ENCODE results near the gene LDB2.

LDB2 gene

DNA sequence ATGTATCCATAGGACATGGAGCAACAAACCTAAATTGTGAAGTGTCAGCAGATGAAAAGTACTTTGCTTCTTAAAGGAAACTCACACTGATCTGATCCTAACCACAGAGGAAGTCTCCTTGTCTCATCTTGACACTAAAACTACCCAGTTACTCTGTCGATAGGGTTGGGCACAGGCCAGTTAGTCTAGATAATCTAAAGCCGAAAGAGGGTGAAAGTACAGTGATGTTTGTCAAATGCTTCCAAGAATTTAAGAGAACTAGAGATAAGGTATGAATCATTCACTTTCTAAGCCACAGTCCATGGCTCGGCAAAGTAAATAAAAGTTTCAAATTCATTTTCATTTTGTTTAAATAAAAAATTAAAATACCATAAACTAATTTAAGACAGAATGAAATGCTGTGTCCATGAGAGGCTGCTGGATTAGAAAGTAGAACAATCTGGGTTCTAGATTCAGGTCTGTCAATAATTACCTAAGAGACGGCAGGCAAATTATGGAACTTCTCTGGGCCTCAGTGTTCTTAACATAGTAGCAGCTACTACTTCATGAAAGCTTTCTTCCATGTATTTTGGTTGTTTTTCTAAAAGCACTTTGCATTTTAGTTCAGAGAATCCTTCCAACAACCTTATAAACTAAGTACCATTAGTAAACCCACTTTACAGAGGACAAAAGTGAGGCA lies 176.7 kb downstream of the LDB2 start:
- peak; percentile 1 for DNase-seq (ENCODE audit: low spot score)

DNA sequence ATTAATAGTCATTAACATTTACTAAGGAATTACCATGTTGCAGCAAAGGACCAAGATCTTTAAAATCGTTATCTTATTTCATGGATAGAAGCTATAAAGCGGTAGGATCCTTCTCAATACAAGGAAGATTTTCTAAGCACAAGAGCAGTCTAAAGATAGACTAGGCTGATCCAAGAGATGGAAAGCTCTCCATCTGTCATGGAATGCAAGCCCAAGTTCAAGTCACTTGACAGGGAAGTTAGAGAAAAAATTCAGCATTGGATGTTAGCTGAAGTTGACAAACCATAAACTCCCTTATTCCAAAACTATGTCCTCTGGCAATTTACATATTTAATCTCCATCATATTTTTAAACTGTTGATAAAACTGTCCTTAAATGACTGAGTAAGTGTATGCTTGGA lies 177.7 kb downstream of the LDB2 start:
- no peak for DNase-seq (ENCODE audit: low spot score)

DNA sequence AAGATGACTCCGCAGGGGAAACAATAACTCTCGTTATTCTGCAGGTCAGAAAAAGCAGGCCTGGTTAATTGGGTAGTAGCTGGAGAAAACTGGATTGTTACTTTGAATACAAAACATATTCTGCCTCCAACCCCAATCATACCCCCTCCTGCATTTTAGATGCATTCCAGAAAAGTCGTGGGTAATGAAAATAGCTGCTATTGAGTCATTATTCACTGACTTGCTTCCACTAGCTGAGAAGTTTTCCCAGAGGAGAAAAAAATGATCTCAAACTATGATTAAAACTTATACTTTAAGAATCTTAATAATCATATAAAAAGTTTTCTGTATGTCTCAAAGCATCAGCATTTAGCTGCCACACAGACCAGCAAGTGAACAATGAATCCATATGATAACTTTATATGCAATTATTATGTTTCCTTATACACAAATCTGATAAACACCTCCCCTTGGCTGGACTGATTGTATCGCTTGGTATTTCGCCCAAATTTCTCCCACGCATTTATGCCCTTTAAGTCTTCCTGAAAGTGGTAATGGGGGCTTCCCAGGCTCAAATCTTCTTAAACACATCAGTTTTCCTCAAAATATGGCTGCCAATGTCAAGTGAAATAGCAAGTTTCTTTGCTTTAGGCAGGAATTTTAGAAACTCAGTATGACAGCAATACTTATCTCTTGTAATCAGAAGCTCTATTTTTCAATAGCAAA lies 181.0 kb downstream of the LDB2 start:
- DNase-seq (ENCODE audit: low spot score): no peak

GRCh38 chr4:16715482-16715881 lies 183.0 kb downstream of the LDB2 start:
- no peak for DNase-seq (ENCODE audit: low spot score)

GRCh38 chr4:16714191-16714590 lies 184.3 kb downstream of the LDB2 start:
- no peak for DNase-seq (ENCODE audit: low spot score)

- DNase-seq (ENCODE audit: low spot score): no peak
Measured at GRCh38 chr4:16713696-16714095, 184.7 kb downstream of the LDB2 start.

GRCh38 chr4:16713271-16713670 lies 185.2 kb downstream of the LDB2 start:
- DNase-seq (ENCODE audit: low spot score): no peak

DNA sequence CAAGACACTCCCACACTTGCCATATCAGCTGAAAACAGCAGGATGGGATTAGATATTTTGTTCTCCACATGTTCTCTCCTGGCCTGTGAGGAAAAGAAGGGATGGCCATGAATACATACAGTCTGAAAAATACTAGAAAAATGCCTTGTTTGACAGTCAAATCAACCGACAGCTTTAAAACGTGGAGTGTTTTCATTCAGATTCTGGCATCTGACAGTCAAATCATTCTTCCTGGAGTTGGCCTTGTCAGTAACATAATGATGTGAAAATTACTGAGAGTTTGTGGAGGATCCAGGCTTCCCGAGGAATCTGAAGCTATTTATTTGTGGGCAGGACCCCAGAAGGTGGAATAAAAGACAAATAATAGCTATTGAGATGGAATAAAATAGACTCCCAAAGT lies 188.2 kb downstream of the LDB2 start:
- no peak for DNase-seq (ENCODE audit: low spot score)

GRCh38 chr4:16707874-16708273 lies 190.6 kb downstream of the LDB2 start:
- no peak for DNase-seq (ENCODE audit: low spot score)

DNA sequence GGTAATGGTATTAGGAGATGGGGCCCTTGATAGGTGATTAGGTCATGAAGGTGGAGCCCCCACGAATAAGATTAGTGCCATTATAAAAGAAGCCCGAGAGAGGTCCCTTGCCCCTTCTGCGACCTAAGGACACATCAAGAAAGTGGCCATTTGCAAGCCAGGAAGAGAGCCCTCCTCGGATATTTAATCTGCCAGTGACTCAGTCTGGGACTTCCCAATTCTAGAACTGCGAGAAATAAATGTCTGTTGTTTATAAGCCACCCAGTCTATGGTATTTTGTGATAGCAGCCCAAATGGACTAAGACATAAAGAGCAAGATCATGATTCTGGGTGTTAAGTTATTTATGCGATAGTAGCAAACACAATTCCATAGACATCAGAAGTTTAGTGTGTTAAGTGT lies 192.2 kb downstream of the LDB2 start:
- no peak for DNase-seq (ENCODE audit: low spot score)

- no peak for DNase-seq (ENCODE audit: low spot score)
Measured at GRCh38 chr4:16705341-16705740, 193.1 kb downstream of the LDB2 start.

DNA sequence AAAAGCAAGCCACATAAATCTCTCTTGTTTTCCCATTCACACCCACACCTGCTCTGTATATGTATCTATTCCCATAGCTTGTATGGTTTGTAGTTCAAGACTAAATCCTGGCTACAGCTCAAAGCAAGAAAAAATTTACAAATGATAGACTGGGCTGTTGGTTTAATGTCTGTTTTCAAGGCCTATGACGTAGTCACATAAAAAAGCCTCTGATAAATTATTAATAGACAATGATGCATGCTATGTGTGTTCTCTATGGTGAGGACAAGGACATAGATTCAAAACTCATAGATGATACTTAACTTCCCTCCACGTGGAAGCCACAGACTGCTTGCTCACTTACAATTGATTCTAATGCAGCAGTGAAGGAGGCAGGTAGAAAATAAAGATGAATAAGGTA lies 194.0 kb downstream of the LDB2 start:
- DNase-seq (ENCODE audit: low spot score): no peak

DNA sequence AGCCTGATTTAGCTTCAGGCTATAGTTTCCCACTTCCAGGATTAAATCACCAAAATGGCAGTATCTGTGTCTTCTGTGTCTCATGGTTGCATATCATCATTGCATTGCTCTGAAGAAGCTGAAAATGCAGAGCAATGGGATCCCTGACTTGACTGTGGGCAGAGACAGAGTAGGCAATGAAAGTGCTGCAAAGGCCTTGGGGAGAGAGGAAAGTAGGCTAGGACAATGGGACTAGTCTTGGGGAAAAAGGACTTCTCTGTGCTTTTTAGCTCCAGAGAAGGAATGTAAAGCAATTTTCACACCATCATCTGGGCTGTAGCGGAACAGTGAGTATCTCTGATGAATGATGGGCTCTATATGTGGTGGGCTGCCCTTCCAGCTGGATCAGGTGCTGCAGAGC lies 202.5 kb downstream of the LDB2 start:
- no peak for DNase-seq (ENCODE audit: low spot score)

- no peak for DNase-seq (ENCODE audit: low spot score)
Measured at GRCh38 chr4:16694884-16695276, 203.6 kb downstream of the LDB2 start.

DNA sequence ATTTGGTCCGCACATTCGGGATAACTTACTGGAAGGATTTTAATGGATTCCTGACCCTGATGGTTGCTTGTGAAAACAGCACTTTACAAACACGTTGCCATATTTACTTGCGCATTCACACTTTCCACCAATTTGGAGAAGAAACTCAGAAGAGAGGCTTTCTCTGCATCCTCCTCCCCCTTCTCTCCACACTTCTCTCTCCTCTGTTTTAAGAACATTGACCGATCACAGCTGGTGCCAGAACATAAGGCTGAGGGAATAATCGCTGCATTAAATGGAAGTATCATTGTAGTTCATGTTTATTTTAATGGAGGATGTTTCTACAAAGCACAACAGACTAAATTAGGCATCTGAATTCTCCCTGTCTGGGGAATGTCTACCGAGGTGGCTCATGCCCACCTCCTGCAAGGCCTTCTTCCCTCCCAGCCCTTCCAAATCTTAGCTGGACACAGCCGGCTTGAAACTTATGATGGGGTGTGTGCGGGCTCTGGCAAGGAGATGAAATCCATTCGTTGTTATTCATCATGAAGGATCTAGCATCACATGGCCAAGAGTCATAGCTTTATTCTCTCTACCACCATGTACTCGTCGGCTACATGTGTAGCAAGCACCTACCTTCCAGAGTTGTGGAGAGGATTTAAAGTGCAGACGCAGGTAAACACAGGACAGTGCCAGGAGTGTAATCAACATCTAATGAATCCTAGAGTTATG lies 204.1 kb downstream of the LDB2 start:
- DNase-seq (ENCODE audit: low spot score): no peak

DNA sequence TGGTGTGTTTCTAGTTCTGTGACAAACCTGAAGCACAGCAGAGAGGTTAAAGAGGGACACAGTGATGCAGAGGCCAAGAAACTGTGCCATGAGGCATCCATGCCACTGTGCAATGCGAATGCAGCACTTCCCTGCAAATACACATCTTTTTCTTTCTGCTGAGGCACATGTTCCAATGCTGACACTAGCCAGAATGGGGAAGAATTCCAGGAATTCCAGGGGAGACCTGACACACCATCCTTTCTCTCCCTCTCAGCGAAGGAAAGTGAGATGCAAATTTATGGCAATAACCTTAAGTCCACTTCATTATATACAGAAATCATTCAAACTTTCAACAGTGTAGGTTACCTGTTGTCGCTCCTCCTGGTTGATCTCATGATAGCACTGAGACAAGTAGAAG lies 204.8 kb downstream of the LDB2 start:
- no peak for DNase-seq (ENCODE audit: low spot score)

DNA sequence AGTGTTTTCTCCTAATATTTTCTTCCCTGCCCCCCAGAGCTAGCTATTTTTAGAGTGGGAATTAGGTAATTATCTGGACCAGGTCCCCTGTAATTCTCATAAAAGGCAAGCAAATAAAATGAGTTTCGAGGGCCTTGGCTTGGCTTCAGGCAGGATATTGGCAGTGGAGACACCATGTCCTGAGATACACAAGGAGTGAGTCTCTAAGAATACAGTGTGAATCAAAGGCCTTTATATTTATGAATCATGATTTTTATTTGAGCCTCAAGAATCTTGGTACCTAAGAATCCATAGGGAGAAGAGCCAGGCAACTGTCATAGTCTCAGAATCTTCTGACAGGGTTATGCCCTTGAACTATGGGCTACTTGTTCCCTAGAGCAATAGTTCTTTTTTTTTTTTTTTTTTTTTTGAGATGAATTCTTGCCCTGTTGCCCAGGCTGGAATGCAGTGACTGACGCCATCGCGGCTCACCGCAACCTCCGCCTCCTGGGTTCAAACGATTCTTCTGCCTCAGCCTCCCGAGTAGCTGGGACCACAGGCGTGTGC lies 205.4 kb downstream of the LDB2 start:
- no peak for DNase-seq (ENCODE audit: low spot score)

DNA sequence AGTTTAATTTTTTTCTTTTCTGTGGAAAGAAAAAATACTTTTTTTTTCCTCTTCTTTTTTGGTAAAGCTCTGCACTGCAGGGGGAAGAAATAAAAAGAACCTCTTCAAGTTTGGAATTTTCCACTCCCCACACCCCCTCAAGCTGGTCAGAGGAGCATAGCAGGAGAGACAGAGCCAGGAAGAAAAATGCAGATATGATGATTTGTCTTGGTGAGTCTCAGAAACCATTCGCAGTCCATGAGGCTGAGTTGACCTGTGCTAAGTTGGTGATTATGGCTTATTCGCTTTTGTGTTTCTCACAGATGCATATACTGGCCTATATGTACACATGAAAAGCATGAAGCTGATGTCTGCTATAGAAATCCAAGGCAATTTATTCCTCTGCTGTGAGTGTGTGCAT lies 205.9 kb downstream of the LDB2 start:
- DNase-seq (ENCODE audit: low spot score): no peak

GRCh38 chr4:16692046-16692445 lies 206.4 kb downstream of the LDB2 start:
- no peak for DNase-seq (ENCODE audit: low spot score)

GRCh38 chr4:16691450-16691849 lies 207.0 kb downstream of the LDB2 start:
- no peak for DNase-seq (ENCODE audit: low spot score)

DNA sequence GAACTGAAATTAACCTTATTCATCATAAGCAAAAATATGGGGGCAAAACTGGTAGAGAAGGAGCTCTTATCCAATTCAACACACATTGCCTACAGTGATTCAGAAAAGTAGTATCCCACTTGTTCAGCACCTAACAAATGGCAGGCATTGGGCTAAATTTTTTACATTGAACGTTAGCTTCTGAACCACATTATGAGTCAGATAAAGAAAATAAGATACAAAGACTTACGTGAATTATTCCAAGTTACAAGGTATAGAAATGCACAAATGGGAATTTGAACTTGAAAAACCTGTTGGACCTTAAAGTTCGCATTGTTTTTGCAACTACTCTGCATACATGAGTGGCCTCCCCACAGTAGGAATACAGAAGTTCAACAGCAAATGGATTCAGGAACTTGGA lies 210.6 kb downstream of the LDB2 start:
- DNase-seq (ENCODE audit: low spot score): no peak

GRCh38 chr4:16687011-16687410 lies 211.4 kb downstream of the LDB2 start:
- DNase-seq (ENCODE audit: low spot score): no peak

GRCh38 chr4:16686195-16686594 lies 212.2 kb downstream of the LDB2 start:
- DNase-seq (ENCODE audit: low spot score): no peak
